COLO829 (cell line): ENCODE data around the gene CCDC136.

Experiments used
- DNase-seq: peaks from one replicate; pipeline ENCODE4 v3.0.0; 2012; ENCODE audit warnings: low spot score

CCDC136 gene

GRCh38 chr7:128845475-128845874, 53.7 kb downstream of the CCDC136 start:
- no peak for DNase-seq

DNA sequence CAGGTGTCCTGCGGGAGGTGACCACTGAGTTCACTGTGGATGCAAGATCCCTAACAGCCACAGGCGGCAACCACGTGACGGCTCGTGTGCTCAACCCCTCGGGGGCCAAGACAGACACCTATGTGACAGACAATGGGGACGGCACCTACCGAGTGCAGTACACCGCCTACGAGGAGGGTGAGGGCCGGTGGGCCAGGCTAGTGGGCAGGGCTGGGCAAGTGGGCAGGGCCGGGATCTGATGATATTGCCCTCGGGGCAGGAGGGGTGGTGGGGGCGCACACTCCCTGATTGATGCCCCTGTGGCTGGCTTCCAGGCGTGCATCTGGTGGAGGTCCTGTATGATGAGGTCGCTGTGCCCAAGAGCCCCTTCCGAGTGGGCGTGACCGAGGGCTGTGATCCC, 54.2 kb downstream of the CCDC136 start:
- no peak for DNase-seq

DNA sequence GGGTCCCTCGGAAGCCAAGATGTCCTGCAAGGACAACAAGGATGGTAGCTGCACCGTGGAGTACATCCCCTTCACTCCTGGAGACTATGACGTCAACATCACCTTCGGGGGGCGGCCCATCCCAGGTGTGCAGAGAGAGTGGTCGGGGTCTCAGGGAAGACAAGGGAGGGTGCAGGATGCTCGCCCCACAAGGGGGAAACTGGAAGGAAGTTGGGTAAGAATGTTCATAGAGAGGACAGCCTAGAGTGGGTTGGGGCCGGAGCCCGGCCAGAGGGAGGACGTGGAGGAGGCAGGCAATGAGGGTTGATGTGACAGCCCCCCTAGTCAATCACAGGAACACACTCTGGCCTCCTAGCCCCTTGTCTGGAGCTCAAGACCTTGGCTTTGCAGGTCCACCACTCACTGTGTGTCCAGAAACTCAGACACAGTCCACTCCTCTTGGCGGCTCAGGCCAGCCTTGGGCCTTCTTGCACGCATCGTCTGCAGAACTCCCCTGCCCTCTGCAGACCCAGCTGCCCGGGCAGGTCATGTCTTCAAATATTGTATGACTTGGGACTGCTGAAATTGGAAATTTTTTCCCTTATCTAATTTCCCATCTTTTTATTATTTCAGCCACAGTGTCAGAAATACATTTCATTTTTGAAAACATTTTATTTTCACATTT, 55.1 kb downstream of the CCDC136 start:
- DNase-seq: no peak

GRCh38 chr7:128847721-128848211, 56.0 kb downstream of the CCDC136 start:
- no peak for DNase-seq

DNA sequence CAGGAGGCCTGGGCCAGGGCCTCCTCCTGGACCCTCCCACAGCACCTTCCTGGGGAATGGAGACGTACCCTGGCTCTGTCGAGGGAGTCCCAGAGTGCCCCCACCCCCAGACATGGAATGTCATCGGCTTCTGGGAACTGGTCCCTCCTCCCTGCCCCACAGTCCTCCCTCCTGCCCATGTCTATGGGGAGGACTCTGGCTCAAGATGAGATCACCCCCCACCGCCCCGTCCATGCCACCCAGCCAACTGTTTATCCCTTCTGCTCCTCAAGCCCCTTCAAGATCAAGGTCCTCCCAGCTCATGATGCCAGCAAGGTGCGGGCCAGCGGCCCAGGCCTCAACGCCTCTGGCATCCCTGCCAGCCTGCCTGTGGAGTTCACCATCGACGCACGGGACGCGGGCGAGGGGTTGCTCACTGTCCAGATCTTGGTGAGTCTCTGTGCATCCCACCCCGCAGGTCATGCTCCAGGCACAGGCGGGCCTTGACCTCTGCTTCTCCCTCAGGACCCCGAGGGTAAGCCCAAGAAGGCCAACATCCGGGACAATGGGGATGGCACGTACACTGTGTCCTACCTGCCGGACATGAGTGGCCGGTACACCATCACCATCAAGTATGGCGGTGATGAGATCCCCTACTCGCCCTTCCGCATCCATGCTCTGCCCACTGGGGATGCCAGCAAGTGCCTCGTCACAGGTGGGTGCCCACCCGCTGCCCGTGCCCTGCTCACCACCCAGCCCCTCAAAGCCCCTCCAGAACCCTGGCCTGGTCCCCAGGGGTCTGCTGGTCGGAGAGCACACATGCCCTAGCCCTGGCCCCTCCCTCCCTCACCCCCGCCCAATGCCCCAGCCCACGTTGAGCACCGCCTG, 56.8 kb downstream of the CCDC136 start:
- DNase-seq: no peak

- no peak for DNase-seq
Measured at GRCh38 chr7:128849156-128849515, 57.4 kb downstream of the CCDC136 start.

DNA sequence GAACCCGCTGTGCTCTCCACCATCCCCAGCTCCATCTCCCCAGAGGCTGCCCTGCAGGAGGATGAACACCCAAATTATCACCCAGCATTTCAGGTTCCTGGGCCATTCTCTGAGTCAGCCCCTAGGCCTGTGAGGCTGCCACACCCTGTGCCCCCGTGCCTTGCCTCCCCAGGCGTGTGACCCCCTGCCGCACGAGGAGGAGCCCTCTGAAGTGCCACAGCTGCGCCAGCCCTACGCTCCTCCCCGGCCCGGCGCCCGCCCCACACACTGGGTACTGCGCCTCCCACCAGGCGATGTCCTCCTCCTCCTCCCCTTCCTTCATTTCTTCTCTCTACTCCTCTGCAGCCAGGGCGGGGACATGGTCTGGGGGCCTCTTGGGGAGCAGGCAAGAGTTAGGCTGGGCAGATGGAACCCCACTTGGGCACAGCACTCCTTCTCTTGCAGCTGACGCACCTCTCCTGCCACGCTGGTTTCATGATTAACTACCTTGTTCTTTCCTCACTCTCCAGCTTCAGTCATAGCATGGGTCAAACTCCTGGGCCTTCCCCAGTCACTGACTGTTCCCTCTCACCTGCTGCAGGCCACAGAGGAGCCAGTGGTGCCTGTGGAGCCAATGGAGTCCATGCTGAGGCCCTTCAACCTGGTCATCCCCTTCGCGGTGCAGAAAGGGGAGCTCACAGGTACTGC, 58.2 kb downstream of the CCDC136 start:
- DNase-seq: no peak

- DNase-seq: no peak
Measured at GRCh38 chr7:128852537-128853254, 60.9 kb downstream of the CCDC136 start.

DNA sequence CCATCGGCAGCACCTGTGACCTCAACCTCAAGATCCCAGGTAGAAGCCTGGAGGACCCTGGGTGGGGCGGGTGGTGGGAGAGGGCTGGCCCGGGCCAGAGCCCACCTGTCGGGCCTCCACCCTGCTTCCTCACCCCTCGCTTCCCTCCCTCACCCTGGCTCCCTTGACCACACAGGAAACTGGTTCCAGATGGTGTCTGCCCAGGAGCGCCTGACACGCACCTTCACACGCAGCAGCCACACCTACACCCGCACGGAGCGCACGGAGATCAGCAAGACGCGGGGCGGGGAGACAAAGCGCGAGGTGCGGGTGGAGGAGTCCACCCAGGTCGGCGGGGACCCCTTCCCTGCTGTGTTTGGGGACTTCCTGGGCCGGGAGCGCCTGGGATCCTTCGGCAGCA, 62.0 kb downstream of the CCDC136 start:
- no peak for DNase-seq

- DNase-seq: no peak
Measured at GRCh38 chr7:128854396-128854795, 62.6 kb downstream of the CCDC136 start.

DNA sequence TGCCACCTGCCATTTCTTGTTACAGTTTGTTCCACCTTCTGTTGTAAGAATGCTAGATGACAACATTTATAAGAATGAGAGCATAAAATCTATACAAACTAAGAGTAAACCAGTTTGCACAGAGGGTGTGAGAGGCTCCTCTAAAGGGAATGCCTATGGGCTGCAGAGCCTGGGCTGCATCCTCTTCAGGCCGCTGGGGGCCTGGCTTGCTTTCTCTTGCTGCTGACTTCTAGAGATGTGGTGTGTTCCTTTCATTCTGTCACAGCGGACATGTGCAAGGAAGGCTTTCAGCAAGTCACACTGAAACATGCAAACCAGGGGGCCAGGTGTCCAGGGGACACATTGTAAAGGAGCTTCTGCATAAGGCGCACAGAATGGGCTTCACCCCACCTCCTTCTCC, 63.8 kb downstream of the CCDC136 start:
- no peak for DNase-seq

DNA sequence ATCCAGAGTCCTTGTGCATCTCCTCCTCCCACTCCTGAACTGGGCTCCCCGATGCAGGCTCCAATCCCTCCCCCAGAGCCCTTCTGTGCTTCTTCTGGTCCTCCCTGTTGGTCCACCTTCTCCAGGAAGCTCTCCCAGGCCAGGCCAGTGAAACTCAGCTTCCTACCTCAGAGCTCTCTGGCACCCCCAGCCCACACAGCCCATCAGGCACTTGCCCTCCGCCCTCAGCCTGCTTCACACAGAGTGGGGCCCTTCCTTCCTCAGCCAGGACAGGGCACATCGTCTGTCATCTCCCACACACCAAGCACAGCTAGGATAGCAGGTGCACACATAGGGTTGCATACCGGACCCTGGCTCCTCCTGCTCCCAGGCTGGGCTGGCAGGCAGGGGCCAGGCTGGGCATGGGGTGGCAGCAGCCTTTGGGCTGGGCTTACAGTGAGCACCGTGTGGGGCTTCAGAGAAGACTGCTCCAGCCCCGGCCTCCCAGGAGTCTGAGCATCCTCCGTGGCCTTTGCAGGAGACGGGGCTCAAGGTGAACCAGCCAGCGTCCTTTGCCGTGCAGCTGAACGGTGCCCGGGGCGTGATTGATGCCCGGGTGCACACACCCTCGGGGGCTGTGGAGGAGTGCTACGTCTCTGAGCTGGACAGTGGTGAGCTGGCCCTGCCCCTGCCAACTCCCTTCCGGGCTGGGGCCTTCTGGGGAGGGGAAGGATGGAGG, 64.4 kb downstream of the CCDC136 start:
- no peak for DNase-seq

DNA sequence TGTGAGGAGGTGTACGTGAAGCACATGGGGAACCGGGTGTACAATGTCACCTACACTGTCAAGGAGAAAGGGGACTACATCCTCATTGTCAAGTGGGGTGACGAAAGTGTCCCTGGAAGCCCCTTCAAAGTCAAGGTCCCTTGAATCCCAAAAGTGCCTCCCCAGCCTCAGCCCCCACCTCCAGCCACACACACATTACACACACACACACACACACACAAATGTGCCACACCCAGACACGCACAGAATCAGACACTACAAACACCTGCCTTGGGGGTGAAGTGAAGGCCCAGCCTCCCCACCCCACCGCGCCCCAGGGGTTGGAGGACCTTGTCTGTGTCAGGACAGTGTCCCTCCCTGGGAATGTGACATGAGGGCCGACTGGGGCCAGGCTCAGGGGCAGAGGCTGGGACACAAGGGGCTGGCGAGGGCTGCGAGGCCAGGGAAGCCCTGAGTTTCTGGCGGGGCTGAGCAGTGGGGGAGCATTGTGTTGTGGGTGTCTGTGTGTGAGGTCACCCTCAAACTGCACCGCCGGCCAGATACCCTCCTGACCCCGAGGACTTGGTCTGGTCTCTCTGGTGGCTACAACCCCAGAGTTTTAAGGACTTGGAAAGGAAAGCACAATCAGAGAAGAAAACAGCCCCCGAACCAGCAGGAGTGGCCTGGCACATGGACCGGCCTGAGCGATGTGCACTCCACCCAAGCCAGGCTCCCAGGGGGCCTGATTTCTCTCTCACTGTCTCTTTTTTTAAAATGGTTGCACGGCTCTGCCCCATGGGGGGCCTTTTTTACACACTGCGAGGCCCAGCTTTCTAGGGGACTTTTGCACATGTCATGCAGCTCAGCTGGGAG, 66.8 kb downstream of the CCDC136 start:
- DNase-seq: no peak

- no peak for DNase-seq
Measured at GRCh38 chr7:128859232-128860157, 67.7 kb downstream of the CCDC136 start.

DNA sequence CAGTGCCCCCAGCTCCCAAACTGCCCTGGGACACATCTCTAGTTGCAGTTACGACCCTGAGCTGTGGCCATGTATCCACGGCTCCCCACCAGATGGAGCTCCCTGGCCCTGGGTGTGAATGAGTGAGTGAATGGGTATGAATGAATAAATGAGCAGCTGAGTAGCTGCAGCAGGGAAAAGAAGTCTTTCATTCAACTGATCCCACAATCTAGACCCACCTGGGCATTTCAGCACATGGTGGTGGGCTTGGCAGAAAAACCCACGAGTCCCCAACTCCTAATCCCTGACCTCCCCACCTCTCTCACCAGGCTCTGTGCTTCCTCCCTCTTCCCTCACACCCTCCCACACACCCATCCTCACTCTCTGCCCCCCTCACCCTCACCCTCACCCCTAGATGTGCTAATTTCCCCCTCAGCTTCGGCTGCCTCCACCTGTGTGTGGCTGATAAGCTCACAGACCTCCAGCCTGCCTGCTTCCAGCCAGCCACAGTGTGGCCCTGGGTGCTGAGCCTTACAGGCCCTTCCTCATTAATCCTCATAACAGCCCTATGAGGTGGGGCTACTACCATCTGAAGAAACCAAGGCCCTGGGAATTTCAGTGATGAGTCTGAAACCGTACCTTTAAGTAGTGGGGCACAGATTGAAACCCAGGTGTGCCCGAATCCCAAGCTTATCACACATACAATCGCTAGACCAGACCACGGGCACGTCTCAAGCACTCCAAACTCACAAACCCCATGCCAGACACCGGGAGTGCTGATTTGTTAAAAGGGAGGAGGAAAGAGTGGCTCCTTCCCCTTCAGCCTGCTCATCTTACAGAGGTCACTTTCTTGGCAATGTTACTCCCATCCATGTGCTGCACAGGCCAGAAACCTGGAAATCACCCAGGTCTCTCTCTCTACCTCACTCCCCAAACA, 68.6 kb downstream of the CCDC136 start:
- DNase-seq: no peak

DNA sequence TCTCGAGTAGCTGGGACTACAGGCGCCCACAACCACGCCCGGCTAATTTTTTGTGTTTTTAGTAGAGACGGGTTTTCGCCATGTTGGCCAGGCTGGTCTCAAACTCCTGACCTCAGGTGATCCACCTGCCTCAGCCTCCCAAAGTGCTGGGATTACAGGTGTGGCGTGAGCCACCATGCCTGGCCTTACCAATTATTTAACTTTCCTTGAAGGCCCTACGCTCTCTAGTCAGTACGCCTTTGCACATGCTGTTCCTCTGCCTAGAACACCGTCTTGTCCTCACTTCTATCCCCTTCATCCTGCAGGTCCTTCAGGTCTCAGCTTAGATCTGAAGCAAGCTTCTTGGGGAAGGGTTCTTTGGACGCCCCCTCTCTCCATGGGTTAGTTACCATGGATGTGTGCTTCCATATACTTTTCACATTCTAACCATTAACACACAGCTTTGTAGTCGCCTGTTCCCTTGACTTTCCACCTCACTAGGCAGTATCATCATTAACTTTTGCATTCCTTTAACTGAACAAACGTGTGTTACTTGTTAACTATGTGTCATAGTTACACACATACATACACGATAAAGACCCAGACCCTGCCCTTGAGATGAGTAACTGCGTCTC, 70.3 kb downstream of the CCDC136 start:
- DNase-seq: no peak

- DNase-seq: peak; percentile 100
Measured at GRCh38 chr7:128862571-128863432, 71.0 kb downstream of the CCDC136 start, which contains the start of gene ATP6V1F. ATP6V1F (plus strand) TSS chr7:128862856; CDS start chr7:128862905, 49 bp downstream.
